HCT116 (cell line): Measurements from ENCODE around the gene PRKCA. TPM values are rescaled to one million over a fixed set of nuclear protein-coding genes. Genes with fewer than 3 reads are reported as not detected.

ENCODE experiments used
- ATAC-seq: fragments of 200-7000 bp; cut with Tn5 transposase; 2 replicates; pipeline ENCODE4 v1.9.1; 2020; ENCODE audit warnings: mild to moderate bottlenecking, moderate library complexity
- BruUV-seq: library from RNA; stranded (reverse); fragments of 400-500 nt; replicated peaks from 2 replicates; lab custom pipeline; 2021; lab: Mats Ljungman, UMichigan
- CTCF ChIA-PET: fragments of 300-600 bp; sonication (Branson Sonifier 250); formaldehyde crosslinking; loops from one replicate; lab custom pipeline; 2021; ENCODE audit warnings: antibody characterized with exemption; lab: Charles Lee
- POLR2A ChIA-PET: fragments of 300-600, 350-600 bp; sonication (Branson Sonifier 250); formaldehyde crosslinking; loops from one replicate; lab custom pipeline; 2021; ENCODE audit warnings: antibody characterized with exemption; lab: Charles Lee
- RAD21 ChIA-PET, 2 experiments: fragments of 300-600 bp; sonication (Branson Sonifier 250); formaldehyde crosslinking; loops; one replicate each; lab custom pipeline; 2023; ENCODE audit warnings: low total read pairs in 2 of 2; ENCODE audit not compliant: uncharacterized antibody in 2 of 2, unreplicated experiment in 2 of 2, low non-redundant PET in 1 of 2; lab: Charles Lee
- DNase-seq: peaks from one replicate; pipeline ENCODE4 v3.0.0-alpha.2; 2010; ENCODE audit warnings: low read depth, low spot score
- H2AFZ ChIP-seq: fragments of 200-600 bp; shearing (Covaris generic), sonication (generic); 2 replicates; pipeline ENCODE4 v1.6.1; 2017; ENCODE audit warnings: low read depth, mixed run types, mixed read lengths, antibody characterized with exemption, low read length; ENCODE audit not compliant: poor library complexity, severe bottlenecking
- H3K27ac ChIP-seq: 2 replicates; pipeline ENCODE4 v1.5.1; 2012; ENCODE audit warnings: low read depth, low read length
- H3K27me3 ChIP-seq: fragments of 200-600 bp; sonication (generic); 2 replicates; pipeline ENCODE4 v1.6.1; 2016; ENCODE audit warnings: mixed run types, low read length, mixed read lengths; ENCODE audit not compliant: insufficient read depth
- H3K36me3 ChIP-seq, 2 experiments: fragments of 200-500 bp in 1 of 2; fragments of 200-600 bp in 1 of 2; sonication (Bioruptor generic) in 1 of 2; sonication (generic) in 1 of 2; 2 replicates each; pipeline versions ENCODE4 v1.5.1 to v1.6.1; 2014 to 2016; ENCODE audit warnings: low read length in 2 of 2, inconsistent platforms in 1 of 2, mixed read lengths in 1 of 2, mixed run types in 1 of 2; ENCODE audit not compliant: insufficient read depth in 2 of 2, control insufficient read depth in 1 of 2
- H3K4me1 ChIP-seq, 2 experiments: fragments of 200-600 bp in 1 of 2; sonication (generic) in 1 of 2; 2 replicates each; pipeline versions ENCODE4 v1.5.1 to v1.6.1; 2012 to 2017; ENCODE audit warnings: low read length in 2 of 2, inconsistent platforms in 1 of 2, mild to moderate bottlenecking in 1 of 2, mixed read lengths in 1 of 2, mixed run types in 1 of 2, moderate library complexity in 1 of 2; ENCODE audit not compliant: insufficient read depth in 2 of 2, control insufficient read depth in 1 of 2
- H3K4me2 ChIP-seq: fragments of 200-600 bp; sonication (generic); 2 replicates; pipeline ENCODE4 v1.6.1; 2017; ENCODE audit warnings: mixed run types, low read length, mixed read lengths
- H3K4me3 ChIP-seq, 2 experiments: fragments of 200-600 bp in 1 of 2; sonication (generic) in 1 of 2; replicated peaks in 1 of 2; 2 replicates each; pipeline ENCODE4 v1.5.1; 2011 to 2016; ENCODE audit warnings: low read length in 2 of 2, control low read depth in 1 of 2, low read depth in 1 of 2, mild to moderate bottlenecking in 1 of 2, mixed read lengths in 1 of 2, mixed run types in 1 of 2
- H3K79me2 ChIP-seq: fragments of 200-600 bp; sonication (generic); 2 replicates; pipeline ENCODE4 v1.6.1; 2017; ENCODE audit warnings: mild to moderate bottlenecking, mixed run types, low read length, moderate library complexity, mixed read lengths; ENCODE audit not compliant: insufficient read depth
- H3K9ac ChIP-seq: fragments of 200-600 bp; sonication (generic); 2 replicates; pipeline ENCODE4 v1.6.1; 2016; ENCODE audit warnings: low read length, mixed read lengths
- H3K9me2 ChIP-seq: fragments of 200-600 bp; sonication (generic), shearing (Covaris generic); 2 replicates; pipeline ENCODE4 v1.6.1; 2017; ENCODE audit warnings: mixed run types, mild to moderate bottlenecking, moderate library complexity; ENCODE audit not compliant: insufficient read depth
- H3K9me3 ChIP-seq, 2 experiments: fragments of 200-500 bp in 1 of 2; fragments of 200-600 bp in 1 of 2; sonication (Bioruptor generic) in 1 of 2; sonication (generic) in 1 of 2; 2 replicates each; pipeline ENCODE4 v1.6.1; 2014 to 2017; ENCODE audit warnings: low read length in 2 of 2, mixed read lengths in 2 of 2, inconsistent platforms in 1 of 2, low read depth in 1 of 2, mild to moderate bottlenecking in 1 of 2, mixed run types in 1 of 2, moderate library complexity in 1 of 2; ENCODE audit not compliant: control insufficient read depth in 1 of 2, insufficient read depth in 1 of 2
- H4K20me1 ChIP-seq: fragments of 200-600 bp; sonication (generic), shearing (Covaris generic); 2 replicates; pipeline ENCODE4 v1.6.1; 2017; ENCODE audit warnings: mixed run types, mild to moderate bottlenecking, moderate library complexity; ENCODE audit not compliant: insufficient read depth
- ELF1 ChIP-seq: IDR thresholded peaks from 2 replicates; pipeline ENCODE4 v1.6.1; 2012; ENCODE audit warnings: low read depth, borderline replicate concordance
- EZH2 ChIP-seq: fragments of 200-600 bp; sonication (generic); IDR thresholded peaks from 2 replicates; pipeline ENCODE4 v1.6.1; 2017; ENCODE audit warnings: antibody characterized with exemption, mixed run types
- EZH2phosphoT487 ChIP-seq: fragments of 200-600 bp; IDR thresholded peaks from 2 replicates; pipeline ENCODE4 v1.6.1; 2018; ENCODE audit warnings: antibody characterized with exemption, borderline replicate concordance
- JUND ChIP-seq: IDR thresholded peaks from 2 replicates; pipeline ENCODE4 v1.6.1; 2012
- POLR2AphosphoS5 ChIP-seq: IDR thresholded peaks from 2 replicates; pipeline ENCODE4 v1.6.1; 2011; ENCODE audit warnings: mild to moderate bottlenecking, low read depth, low read length, moderate library complexity
- SIN3A ChIP-seq: IDR thresholded peaks from 2 replicates; pipeline ENCODE4 v1.6.1; 2012; ENCODE audit warnings: low read depth
- SRF ChIP-seq: IDR thresholded peaks from 2 replicates; pipeline ENCODE4 v1.6.1; 2012; ENCODE audit warnings: low read depth
- YY1 ChIP-seq: IDR thresholded peaks from 2 replicates; pipeline ENCODE4 v1.6.1; 2011; ENCODE audit warnings: low read length, low read depth, moderate library complexity, mild to moderate bottlenecking; ENCODE audit not compliant: insufficient replicate concordance; ENCODE audit errors: extremely low read depth
- ZFX ChIP-seq: fragments of 450-650 bp; IDR thresholded peaks from 2 replicates; pipeline ENCODE4 v1.6.1; 2017
- ZNF274 ChIP-seq: fragments of 200-500 bp; sonication (Bioruptor generic); IDR thresholded peaks from 2 replicates; pipeline ENCODE4 v1.6.1; 2014; ENCODE audit warnings: mild to moderate bottlenecking, low read depth, low read length, inconsistent platforms
- intact Hi-C: fragments of 100-400 bp; cut with micrococcal nuclease; formaldehyde crosslinking; loops from 2 replicates; pipeline ENCODE4 v1.10.0; 2022
- total RNA-seq: library from RNA; stranded (reverse); gene quantifications from one replicate; pipeline ENCODE4 v1.2.1, GENCODE V29; 2021; ENCODE audit not compliant: unreplicated experiment
- TF ChIP-seq, protein P1 (sequence below): IDR thresholded peaks from 2 replicates; pipeline ENCODE4 v1.6.1; 2011; ENCODE audit warnings: mild to moderate bottlenecking, low read length, moderate library complexity; ENCODE audit not compliant: insufficient replicate concordance; ENCODE audit errors: extremely low read depth
- TF ChIP-seq, protein P2 (sequence below): IDR thresholded peaks from 2 replicates; pipeline ENCODE4 v1.6.1; 2012

PRKCA gene
- total RNA-seq, 1 experiment from 2014 or later, result 18.8 TPM

- H3K4me1 ChIP-seq, result peaks cover 0 to 7% of the 10 kb centered on the region in 2 experiments; a peak in 1 of 4 replicates
- ATAC-seq (no peak), DNase-seq (no peak)
- no peaks in the 10 kb centered on the region for H3K36me3 ChIP-seq
- no peak overlapping the region for H3K4me3 ChIP-seq
- TF ChIP-seq ZFX (no peak), POLR2AphosphoS5 (no peak), SRF (no peak), SIN3A (no peak), JUND (no peak), YY1 (no peak), EZH2phosphoT487 (no peak), EZH2 (no peak), ELF1 (no peak), ZNF274 (no peak)
- TF ChIP-seq, protein P1, sequence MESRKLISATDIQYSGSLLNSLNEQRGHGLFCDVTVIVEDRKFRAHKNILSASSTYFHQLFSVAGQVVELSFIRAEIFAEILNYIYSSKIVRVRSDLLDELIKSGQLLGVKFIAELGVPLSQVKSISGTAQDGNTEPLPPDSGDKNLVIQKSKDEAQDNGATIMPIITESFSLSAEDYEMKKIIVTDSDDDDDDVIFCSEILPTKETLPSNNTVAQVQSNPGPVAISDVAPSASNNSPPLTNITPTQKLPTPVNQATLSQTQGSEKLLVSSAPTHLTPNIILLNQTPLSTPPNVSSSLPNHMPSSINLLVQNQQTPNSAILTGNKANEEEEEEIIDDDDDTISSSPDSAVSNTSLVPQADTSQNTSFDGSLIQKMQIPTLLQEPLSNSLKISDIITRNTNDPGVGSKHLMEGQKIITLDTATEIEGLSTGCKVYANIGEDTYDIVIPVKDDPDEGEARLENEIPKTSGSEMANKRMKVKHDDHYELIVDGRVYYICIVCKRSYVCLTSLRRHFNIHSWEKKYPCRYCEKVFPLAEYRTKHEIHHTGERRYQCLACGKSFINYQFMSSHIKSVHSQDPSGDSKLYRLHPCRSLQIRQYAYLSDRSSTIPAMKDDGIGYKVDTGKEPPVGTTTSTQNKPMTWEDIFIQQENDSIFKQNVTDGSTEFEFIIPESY, result no peak
- TF ChIP-seq, protein P2, sequence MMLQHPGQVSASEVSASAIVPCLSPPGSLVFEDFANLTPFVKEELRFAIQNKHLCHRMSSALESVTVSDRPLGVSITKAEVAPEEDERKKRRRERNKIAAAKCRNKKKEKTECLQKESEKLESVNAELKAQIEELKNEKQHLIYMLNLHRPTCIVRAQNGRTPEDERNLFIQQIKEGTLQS, result no peak
- intact Hi-C loops, result loop anchor here (2.0 to 10.0 kb wide), 3 partner anchors 140 to 248 kb away; no protein-coding TSS in a partner anchor
- H4K20me1 ChIP-seq, result no peaks in the 10 kb centered on the region
- BruUV-seq, result no TSS peak
- H2AFZ ChIP-seq, result no peak overlapping the region
- H3K27me3 ChIP-seq, result no peaks in the 10 kb centered on the region
- H3K9me3 ChIP-seq, result no peaks in the 10 kb centered on the region
- H3K79me2 ChIP-seq, result no peaks in the 10 kb centered on the region
- no peak overlapping the region for H3K9ac ChIP-seq
- H3K27ac ChIP-seq, result no peak overlapping the region
- no peak overlapping the region for H3K4me2 ChIP-seq
- no peaks in the 10 kb centered on the region for H3K9me2 ChIP-seq
- ChIA-PET POLR2A (no interaction called here), RAD21 (no interaction called here), CTCF (interaction anchor here (0.9 to 1.4 kb wide), 3 partner anchors 12 to 171 kb away, joined by 3 to 5 read pairs (median 4); no protein-coding TSS in a partner anchor)
These were observed 124.7 kb downstream of the PRKCA start for GRCh38 chr17:66427134-66427533.
